Stimulated activated CD8-positive, alpha-beta memory T cell treated with anti-CD3 and anti-CD28 coated beads, Interleukin-4, amount 100 ng/mL, for 24 hours (primary cell): ENCODE data around the gene FAXDC2.
A peak's percentile ranks its signal among the peaks of the same experiment; 100 is the strongest.
"Not testable (repeated sequence)": the region's sequence is repeated elsewhere in the genome, so short reads cannot be mapped to it uniquely, and the experiment has no call there.

ENCODE experiments used
- DNase-seq: peaks from one replicate; pipeline ENCODE4 v3.0.0-alpha.2; 2020; ENCODE audit warnings: low read depth

The FAXDC2 gene

GRCh38 chr5:154861946-154862345 is 11.5 kb upstream of the FAXDC2 start:
- DNase-seq, result no peak

GRCh38 chr5:154860765-154861164 is 10.4 kb upstream of the FAXDC2 start:
- DNase-seq, result no peak

- no peak for DNase-seq
Observed at GRCh38 chr5:154860123-154860522, 9.7 kb upstream of the FAXDC2 start.

GRCh38 chr5:154858972-154859871 is 8.8 kb upstream of the FAXDC2 start:
- no peak for DNase-seq

- DNase-seq, result peak; percentile 97
Observed at GRCh38 chr5:154858297-154858971, 8.0 kb upstream of the FAXDC2 start, which contains the start of gene CNOT8. Gene CNOT8, plus strand, starts transcription at chr5:154858627. Its CDS starts 4,652 bp downstream, at chr5:154863279.

- peak; percentile 77 for DNase-seq
Observed at GRCh38 chr5:154857530-154858296, 7.3 kb upstream of the FAXDC2 start.

GRCh38 chr5:154851351-154851750 is 948 bp upstream of the FAXDC2 start:
- no peak for DNase-seq

GRCh38 chr5:154849791-154850201 is 607 bp downstream of the FAXDC2 start:
- DNase-seq, result no peak

GRCh38 chr5:154849264-154849785 is 1.1 kb downstream of the FAXDC2 start:
- no peak for DNase-seq

GRCh38 chr5:154844809-154845208 is 5.6 kb downstream of the FAXDC2 start:
- DNase-seq, result no peak

- no peak for DNase-seq
Observed at GRCh38 chr5:154842689-154843530, 7.5 kb downstream of the FAXDC2 start.

- no peak for DNase-seq
Observed at GRCh38 chr5:154841273-154841661, 9.1 kb downstream of the FAXDC2 start.

GRCh38 chr5:154840435-154841272 is 9.7 kb downstream of the FAXDC2 start:
- no peak for DNase-seq

GRCh38 chr5:154837009-154837901 is 13.1 kb downstream of the FAXDC2 start:
- no peak for DNase-seq

- DNase-seq, result no peak
Observed at GRCh38 chr5:154836225-154836624, 14.2 kb downstream of the FAXDC2 start.

- DNase-seq, result not testable (repeated sequence)
Observed at GRCh38 chr5:154835701-154836052, 14.7 kb downstream of the FAXDC2 start.

- DNase-seq, result no peak
Observed at GRCh38 chr5:154834053-154834452, 16.4 kb downstream of the FAXDC2 start.

- DNase-seq, result not testable (repeated sequence)
Observed at GRCh38 chr5:154832804-154833203, 17.6 kb downstream of the FAXDC2 start.

- DNase-seq, result no peak
Observed at GRCh38 chr5:154831451-154831850, 19.0 kb downstream of the FAXDC2 start.
